Activated T-cell treated with anti-CD3 and anti-CD28 coated beads, Interleukin-2, amount 50 U/mL, for 24 hours (primary cell): ENCODE data around the gene SLC35B1.
A peak's percentile ranks its signal among the peaks of the same experiment; 100 is the strongest.

Experiments
- DNase-seq: peaks from one replicate; pipeline ENCODE4 v3.0.0-alpha.2; 2020
- H3K27ac Mint-ChIP-seq: 2 replicates; pipeline ENCODE4 v1.8.0; 2020; ENCODE audit warnings: mild to moderate bottlenecking, mixed read lengths
- H3K27me3 Mint-ChIP-seq: 2 replicates; pipeline ENCODE4 v1.8.0; 2020; ENCODE audit warnings: mixed read lengths
- H3K36me3 Mint-ChIP-seq: 2 replicates; pipeline ENCODE4 v1.8.0; 2020; ENCODE audit warnings: low read depth, mixed read lengths
- H3K4me1 Mint-ChIP-seq: 2 replicates; pipeline ENCODE4 v1.8.0; 2020; ENCODE audit warnings: low read depth, mixed read lengths
- H3K4me3 Mint-ChIP-seq: 2 replicates; pipeline ENCODE4 v1.8.0; 2020; ENCODE audit warnings: mild to moderate bottlenecking, moderate library complexity, mixed read lengths
- H3K9me3 Mint-ChIP-seq: 2 replicates; pipeline ENCODE4 v1.8.0; 2020; ENCODE audit warnings: mixed read lengths

SLC35B1 gene

GRCh38 chr17:49707608-49708514, at the start of gene SLC35B1:
Gene SLC35B1 (minus strand): TSS chr17:49707964. CDS start chr17:49707833, 131 bp downstream.
- peak within 1 kb of the TSS; percentile 97 for H3K27ac Mint-ChIP-seq
- H3K36me3 Mint-ChIP-seq, result peaks cover 72% of the 10 kb centered on the region
- DNase-seq, result peak; percentile 97
- peaks cover 50% of the 10 kb centered on the region for H3K4me1 Mint-ChIP-seq
- peak within 1 kb of the TSS; percentile 91 for H3K4me3 Mint-ChIP-seq
- no peaks in the 10 kb centered on the region for H3K27me3 Mint-ChIP-seq
- H3K9me3 Mint-ChIP-seq, result no peaks in the 10 kb centered on the region

- Mint-ChIP-seq H3K9me3 (no peaks in the 10 kb centered on the region), H3K27me3 (no peaks in the 10 kb centered on the region), H3K4me1 (peaks cover 89% of the 10 kb centered on the region), H3K36me3 (peaks cover 31% of the 10 kb centered on the region), H3K27ac (peak overlapping the region; percentile 73), H3K4me3 (no peak overlapping the region)
- DNase-seq, result no peak
These were observed 49.5 kb upstream of the SLC35B1 start for GRCh38 chr17:49757151-49757777.

DNA sequence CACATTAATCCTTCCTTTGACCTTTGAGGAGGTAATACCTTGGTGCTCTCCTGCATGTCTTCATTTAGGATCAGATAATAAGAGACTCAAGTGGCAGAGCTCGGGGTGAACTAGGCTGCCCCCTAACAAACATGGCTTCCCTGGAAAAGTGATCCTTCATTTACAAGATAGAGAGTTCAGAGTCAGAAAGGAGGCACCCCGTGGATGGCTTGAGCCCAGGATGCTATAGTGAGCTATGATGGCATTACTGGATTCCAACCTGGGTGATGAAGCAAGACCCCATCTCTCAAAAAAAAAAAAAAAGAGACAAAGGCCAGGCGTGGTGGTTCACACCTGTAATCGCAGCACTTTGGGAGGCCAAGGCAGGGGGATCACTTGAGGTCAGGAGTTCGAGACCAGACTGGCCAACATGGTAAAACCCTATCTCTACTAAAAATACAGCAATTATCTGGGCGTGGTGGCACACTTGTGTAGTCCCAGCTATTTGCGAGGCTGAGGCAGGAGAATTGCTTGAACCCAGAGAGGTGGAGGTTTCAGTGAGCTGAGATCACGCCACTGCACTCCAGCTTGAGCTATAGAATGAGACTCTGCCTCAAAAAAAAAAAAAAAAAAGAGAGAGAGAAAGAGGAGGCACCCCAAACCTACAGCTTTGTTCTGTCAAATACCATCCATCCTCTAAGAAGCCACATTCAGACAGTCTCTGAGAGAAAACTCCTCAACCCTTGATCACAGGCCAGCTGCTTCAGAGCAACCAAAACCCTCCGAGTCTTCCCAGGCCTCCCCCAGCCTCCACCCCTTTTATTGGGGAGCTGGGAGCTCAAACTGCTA, 48.8 kb upstream of the SLC35B1 start:
- Mint-ChIP-seq H3K9me3 (no peaks in the 10 kb centered on the region), H3K36me3 (peaks cover 31% of the 10 kb centered on the region), H3K27ac (peak overlapping the region; percentile 73), H3K4me1 (peaks cover 85% of the 10 kb centered on the region), H3K4me3 (no peak overlapping the region), H3K27me3 (no peaks in the 10 kb centered on the region)
- DNase-seq, result no peak

DNA sequence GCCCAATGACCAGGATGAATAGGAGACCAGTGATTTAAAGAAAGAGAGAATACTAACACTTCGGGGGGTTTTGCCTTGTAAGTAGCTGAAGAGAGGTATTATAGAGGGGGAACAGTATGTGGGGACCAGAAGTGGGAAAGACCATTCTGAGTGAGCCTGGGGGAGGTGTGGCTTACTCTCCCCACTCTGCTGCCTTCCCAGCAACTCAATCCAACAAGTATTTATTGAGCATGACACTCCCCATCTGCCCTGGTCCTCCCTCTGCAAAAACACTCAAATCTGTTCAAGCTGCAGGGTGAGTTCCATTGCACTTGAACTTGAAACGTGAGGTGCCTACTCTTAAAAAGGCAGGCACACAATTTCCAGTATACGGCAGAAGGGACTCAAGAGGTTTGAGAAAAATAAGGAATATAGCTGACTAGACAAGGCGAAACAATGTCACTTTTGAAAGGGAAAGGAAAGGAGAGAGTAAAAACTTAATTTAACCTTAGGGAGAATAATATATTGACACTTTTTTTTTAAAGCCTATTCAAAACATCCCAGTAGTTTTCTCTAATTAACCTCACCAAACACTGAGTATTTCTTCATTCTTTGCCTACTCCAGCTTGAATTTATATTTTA, 48.0 kb upstream of the SLC35B1 start:
- no peak overlapping the region for H3K4me3 Mint-ChIP-seq
- H3K27me3 Mint-ChIP-seq, result no peaks in the 10 kb centered on the region
- no peaks in the 10 kb centered on the region for H3K9me3 Mint-ChIP-seq
- peaks cover 79% of the 10 kb centered on the region for H3K4me1 Mint-ChIP-seq
- peak overlapping the region; percentile 77 for H3K27ac Mint-ChIP-seq
- peaks cover 31% of the 10 kb centered on the region for H3K36me3 Mint-ChIP-seq
- DNase-seq, result no peak

- peak overlapping the region; percentile 81 for H3K27ac Mint-ChIP-seq
- H3K4me1 Mint-ChIP-seq, result peaks cover 77% of the 10 kb centered on the region
- H3K4me3 Mint-ChIP-seq, result no peak overlapping the region
- peaks cover 37% of the 10 kb centered on the region for H3K36me3 Mint-ChIP-seq
- no peaks in the 10 kb centered on the region for H3K27me3 Mint-ChIP-seq
- no peaks in the 10 kb centered on the region for H3K9me3 Mint-ChIP-seq
- DNase-seq, result no peak
These were observed 46.2 kb upstream of the SLC35B1 start for GRCh38 chr17:49753959-49754391.

GRCh38 chr17:49752508-49752907, 44.7 kb upstream of the SLC35B1 start:
- DNase-seq, result no peak
- Mint-ChIP-seq H3K4me3 (no peak overlapping the region), H3K27ac (peak overlapping the region; percentile 78), H3K9me3 (no peaks in the 10 kb centered on the region), H3K36me3 (peaks cover 36% of the 10 kb centered on the region), H3K27me3 (no peaks in the 10 kb centered on the region), H3K4me1 (peaks cover 82% of the 10 kb centered on the region)

DNA sequence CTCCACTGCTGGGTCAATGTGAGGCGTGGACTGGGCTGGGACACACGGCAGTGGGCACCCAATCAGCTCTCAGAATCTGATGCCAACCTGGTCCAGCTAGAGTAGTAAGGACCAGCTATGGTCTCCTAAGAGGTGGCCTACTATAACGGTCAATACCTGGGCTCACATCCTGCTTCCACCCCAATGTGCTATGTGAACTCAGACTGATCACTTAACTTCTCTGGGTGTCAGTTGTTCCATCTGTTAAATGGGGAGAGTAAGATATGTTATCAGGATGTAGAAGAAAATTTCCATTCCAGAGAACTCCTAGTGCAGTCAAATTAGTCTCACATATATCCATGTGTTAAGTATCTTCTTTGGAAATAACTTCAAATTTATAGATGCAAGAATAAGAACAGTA, 42.0 kb upstream of the SLC35B1 start:
- H3K4me3 Mint-ChIP-seq, result no peak overlapping the region
- H3K27me3 Mint-ChIP-seq, result no peaks in the 10 kb centered on the region
- peak overlapping the region; percentile 92 for H3K27ac Mint-ChIP-seq
- peaks cover 85% of the 10 kb centered on the region for H3K4me1 Mint-ChIP-seq
- peaks cover 27% of the 10 kb centered on the region for H3K36me3 Mint-ChIP-seq
- DNase-seq, result no peak
- H3K9me3 Mint-ChIP-seq, result no peaks in the 10 kb centered on the region

- peak overlapping the region; percentile 92 for H3K27ac Mint-ChIP-seq
- no peaks in the 10 kb centered on the region for H3K9me3 Mint-ChIP-seq
- H3K4me3 Mint-ChIP-seq, result peak overlapping the region; percentile 45
- DNase-seq, result peak; percentile 63
- H3K27me3 Mint-ChIP-seq, result no peaks in the 10 kb centered on the region
- peaks cover 27% of the 10 kb centered on the region for H3K36me3 Mint-ChIP-seq
- H3K4me1 Mint-ChIP-seq, result peaks cover 84% of the 10 kb centered on the region
These were observed 41.0 kb upstream of the SLC35B1 start for GRCh38 chr17:49748791-49749190.

- Mint-ChIP-seq H3K27ac (peak overlapping the region; percentile 92), H3K36me3 (peaks cover 27% of the 10 kb centered on the region), H3K9me3 (no peaks in the 10 kb centered on the region), H3K4me1 (peaks cover 80% of the 10 kb centered on the region), H3K27me3 (no peaks in the 10 kb centered on the region), H3K4me3 (peak overlapping the region; percentile 45)
- DNase-seq, result peak; percentile 36
These were observed 40.5 kb upstream of the SLC35B1 start for GRCh38 chr17:49748223-49748622.

- H3K27me3 Mint-ChIP-seq, result no peaks in the 10 kb centered on the region
- peak overlapping the region; percentile 62 for H3K4me3 Mint-ChIP-seq
- no peaks in the 10 kb centered on the region for H3K9me3 Mint-ChIP-seq
- H3K4me1 Mint-ChIP-seq, result peaks cover 80% of the 10 kb centered on the region
- H3K27ac Mint-ChIP-seq, result peak overlapping the region; percentile 92
- peaks cover 24% of the 10 kb centered on the region for H3K36me3 Mint-ChIP-seq
- peak; percentile 22 for DNase-seq
These were observed 39.9 kb upstream of the SLC35B1 start for GRCh38 chr17:49747632-49748031.

DNA sequence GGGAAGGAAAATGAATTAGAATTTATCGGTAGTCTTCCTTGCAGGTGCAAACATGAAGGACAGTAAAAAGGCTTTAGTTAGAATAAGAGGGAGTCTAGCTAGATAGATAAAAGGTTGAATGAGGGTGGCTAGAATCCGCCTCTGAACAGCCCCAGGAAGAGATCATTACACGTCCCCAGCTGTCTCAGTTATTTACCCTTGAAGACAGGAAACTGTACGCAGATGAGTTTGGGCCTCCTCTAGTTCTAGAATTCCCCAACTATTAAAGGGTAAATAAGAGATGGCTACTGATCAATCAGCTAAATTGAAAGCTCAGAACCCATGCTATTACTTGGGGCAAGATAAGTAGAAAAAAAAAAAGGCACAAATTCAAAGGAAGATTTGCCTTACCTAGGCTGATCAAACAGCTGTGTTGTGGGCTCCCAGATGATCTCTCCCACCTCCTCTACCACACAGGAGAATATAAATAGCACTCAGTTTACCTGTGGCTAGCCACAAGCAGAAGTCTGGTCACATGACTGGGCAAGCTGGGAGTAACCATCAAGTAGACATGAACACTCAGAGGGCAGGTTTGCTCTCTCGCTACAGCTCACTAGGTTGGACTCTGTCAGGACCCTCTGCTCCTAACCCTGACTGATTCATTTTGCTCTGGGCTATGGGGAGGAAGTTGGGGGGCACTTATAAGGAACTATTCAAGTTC, 39.2 kb upstream of the SLC35B1 start:
- Mint-ChIP-seq H3K27me3 (no peaks in the 10 kb centered on the region), H3K27ac (peak overlapping the region; percentile 92), H3K4me1 (peaks cover 81% of the 10 kb centered on the region), H3K36me3 (peaks cover 24% of the 10 kb centered on the region), H3K9me3 (no peaks in the 10 kb centered on the region), H3K4me3 (peak overlapping the region; percentile 62)
- DNase-seq, result peak; percentile 31

DNA sequence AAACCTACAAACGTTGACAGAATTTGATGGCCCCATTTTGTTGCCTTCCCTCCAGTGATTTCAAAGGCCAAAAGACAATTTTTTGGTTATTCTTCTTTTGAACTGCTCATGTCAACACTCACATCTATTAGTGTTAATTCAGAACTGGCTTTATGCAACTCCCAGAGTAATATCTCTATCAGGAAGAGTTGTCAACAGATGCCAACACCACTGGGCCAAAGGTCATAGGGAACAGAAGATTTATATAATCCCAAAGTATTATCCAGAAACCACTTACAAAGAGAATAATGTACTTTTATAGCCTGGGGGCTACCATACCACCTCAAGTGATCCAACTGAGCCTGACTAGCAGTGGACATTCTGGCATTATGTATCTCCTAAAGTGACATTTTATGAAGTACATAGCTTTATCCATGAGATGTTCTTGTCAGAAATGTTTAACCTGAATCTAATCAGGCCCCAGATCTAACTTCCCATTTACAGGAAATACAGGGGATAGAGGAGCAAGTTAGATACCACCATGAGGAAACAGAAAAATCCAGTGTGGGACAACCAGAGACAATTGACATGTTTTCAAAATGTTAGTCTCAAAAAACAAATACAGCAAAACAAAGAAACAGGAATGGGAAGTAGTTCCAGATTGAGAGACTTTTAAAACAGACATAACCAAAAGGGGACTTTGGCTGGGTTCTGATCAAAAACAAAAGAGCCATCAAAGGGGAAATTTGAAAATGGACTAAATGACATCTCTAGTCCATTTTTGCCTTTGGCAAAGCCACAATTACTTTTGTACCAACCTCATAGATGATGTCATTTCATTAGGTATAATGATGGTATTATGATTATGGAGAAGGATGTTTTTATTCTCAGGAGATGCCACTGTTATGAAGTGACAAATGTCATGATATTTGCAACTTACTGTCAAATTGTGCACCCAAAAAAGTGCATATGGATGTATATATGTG, 37.7 kb upstream of the SLC35B1 start:
- Mint-ChIP-seq H3K4me1 (peaks cover 92% of the 10 kb centered on the region), H3K27me3 (no peaks in the 10 kb centered on the region), H3K27ac (peak overlapping the region; percentile 92), H3K9me3 (no peaks in the 10 kb centered on the region), H3K36me3 (peaks cover 22% of the 10 kb centered on the region), H3K4me3 (peak overlapping the region; percentile 62)
- no peak for DNase-seq
